A549 (cell line): ENCODE results near the gene PTEN.
"Not testable (repeated sequence)": the region's sequence is repeated elsewhere in the genome, so short reads cannot be mapped to it uniquely, and the experiment has no call there.

Experiments
- CHD4 ChIP-seq: fragments of 200-600 bp; sonication (generic); IDR thresholded peaks from 2 replicates; pipeline ENCODE4 v1.6.1; 2016; ENCODE audit warnings: antibody characterized with exemption, mild to moderate bottlenecking, borderline replicate concordance
- CTCF ChIP-seq: fragments of >200 bp; sonication (Bioruptor Twin); formaldehyde crosslinking; IDR thresholded peaks from 3 replicates; pipeline ENCODE4 v1.5.1; 2016
- ELK1 ChIP-seq: fragments of 150-350 bp; IDR thresholded peaks from 2 replicates; pipeline ENCODE4 v1.6.1; 2014; ENCODE audit warnings: low read depth, mild to moderate bottlenecking, low read length
- EP300 ChIP-seq, 2 experiments: fragments of >200 bp; sonication (Bioruptor Twin); formaldehyde crosslinking; IDR thresholded peaks; 2 replicates in 1 of 2; 3 replicates in 1 of 2; pipeline ENCODE4 v1.6.1; 2016 to 2017
- FOSB ChIP-seq: fragments of 250-450 bp; sonication (Bioruptor Pico); IDR thresholded peaks from 2 replicates; pipeline ENCODE4 v1.5.0; 2020; ENCODE audit warnings: mild to moderate bottlenecking, moderate library complexity
- HMGXB4 ChIP-seq: fragments of 250-450 bp; sonication (Bioruptor Pico); IDR thresholded peaks from 2 replicates; pipeline ENCODE4 v1.5.0; 2021; ENCODE audit warnings: mild to moderate bottlenecking, moderate library complexity, borderline replicate concordance
- KDM1A ChIP-seq: fragments of 200-600 bp; sonication (generic); IDR thresholded peaks from 2 replicates; pipeline ENCODE4 v1.6.1; 2016; ENCODE audit warnings: low read depth, mild to moderate bottlenecking
- MAX ChIP-seq: IDR thresholded peaks from 2 replicates; pipeline ENCODE4 v1.6.1; 2012
- MAZ ChIP-seq: fragments of 150-350 bp; IDR thresholded peaks from 2 replicates; pipeline ENCODE4 v1.6.1; 2014; ENCODE audit warnings: antibody characterized with exemption, low read depth, low read length, borderline replicate concordance
- NR3C1 ChIP-seq: fragments of >200 bp; sonication (Bioruptor Twin); formaldehyde crosslinking; IDR thresholded peaks from 3 replicates; pipeline ENCODE4 v1.6.1; 2017
- POLR2A ChIP-seq: IDR thresholded peaks from 2 replicates; pipeline ENCODE4 v1.6.1; 2012; ENCODE audit warnings: mild to moderate bottlenecking, low read length
- POLR2AphosphoS2 ChIP-seq: conservative IDR thresholded peaks from 2 replicates; pipeline ENCODE4 v1.6.1; 2012; ENCODE audit warnings: low read length, improper control_type of control experiment, inconsistent platforms
- REST ChIP-seq: fragments of 200-600 bp; sonication (generic); IDR thresholded peaks from 2 replicates; pipeline ENCODE4 v1.6.1; 2016; ENCODE audit warnings: antibody characterized with exemption, mild to moderate bottlenecking, moderate library complexity
- ZNF302 ChIP-seq: fragments of 250-450 bp; sonication (Bioruptor Pico); IDR thresholded peaks from 2 replicates; pipeline ENCODE4 v1.9.0; 2021; ENCODE audit warnings: inconsistent platforms, mild to moderate bottlenecking, moderate library complexity

- TF ChIP-seq HMGXB4 (CRISPR knock-in tag); FOSB; POLR2A; CTCF; EP300 (IDR thresholded peaks at IDR 0.05); ZNF302; KDM1A; NR3C1; ELK1; CHD4; MAX; MAZ; REST; POLR2AphosphoS2: not testable (repeated sequence)
Measured at GRCh38 chr10:87855247-87855646, 8.2 kb upstream of the PTEN start.
